HEK293 (cell line): ENCODE results near the gene B4GALT4.
"Not testable (repeated sequence)": the region's sequence is repeated elsewhere in the genome, so short reads cannot be mapped to it uniquely, and the experiment has no call there.

ENCODE experiments used
- CTCF ChIA-PET: fragments of 350-600 bp; formaldehyde crosslinking; extraction: SDS; loops from one replicate; lab custom pipeline; 2021; ENCODE audit warnings: antibody characterized with exemption; lab: Yijun Ruan, JAX
- POLR2A ChIA-PET: fragments of 300-600 bp; formaldehyde crosslinking; extraction: SDS; loops from one replicate; lab custom pipeline; 2020; ENCODE audit warnings: antibody characterized with exemption, inconsistent platforms; lab: Yijun Ruan, JAX
- H3K27ac ChIP-seq: fragments of 200-500 bp; sonication (Bioruptor generic); 2 replicates; pipeline ENCODE4 v1.5.1; 2014; ENCODE audit warnings: low read depth, low read length, control low read depth, inconsistent platforms; ENCODE audit errors: extremely low read depth
- H3K36me3 ChIP-seq, 2 experiments: fragments of 200-500 bp in 1 of 2; sonication (Bioruptor generic) in 1 of 2; 1 replicate in 1 of 2; 2 replicates in 1 of 2; pipeline ENCODE4 v1.5.1; 2014 to 2017; ENCODE audit warnings: inconsistent platforms in 2 of 2, low read length in 2 of 2; ENCODE audit not compliant: control insufficient read depth in 2 of 2, insufficient read depth in 1 of 2
- H3K4me1 ChIP-seq: fragments of 200-500 bp; sonication (Bioruptor generic); 2 replicates; pipeline ENCODE4 v1.5.1; 2014; ENCODE audit warnings: mild to moderate bottlenecking, low read length, inconsistent platforms; ENCODE audit not compliant: control insufficient read depth, insufficient read depth
- H3K4me3 ChIP-seq: 2 replicates; pipeline ENCODE4 v1.5.1; 2011; ENCODE audit warnings: low read depth, mild to moderate bottlenecking, control low read depth, low read length, moderate library complexity
- H3K9me3 ChIP-seq: fragments of 200-500 bp; sonication (Bioruptor generic); 2 replicates; pipeline ENCODE4 v1.5.1; 2014; ENCODE audit warnings: low read depth, low read length, inconsistent platforms; ENCODE audit not compliant: control insufficient read depth, insufficient read depth
- BCL11A ChIP-seq: fragments of 450-650 bp; formaldehyde crosslinking; IDR thresholded peaks from 2 replicates; pipeline ENCODE4 v1.5.1; 2016; ENCODE audit warnings: low read depth, missing biosample characterization, missing genetic modification characterization
- BCL11B ChIP-seq: fragments of 450-650 bp; formaldehyde crosslinking; IDR thresholded peaks from 2 replicates; pipeline ENCODE4 v1.5.1; 2016; ENCODE audit warnings: low read depth, missing biosample characterization, missing genetic modification characterization
- GLIS2 ChIP-seq: fragments of 450-650 bp; formaldehyde crosslinking; IDR thresholded peaks from 2 replicates; pipeline ENCODE4 v1.5.1; 2016; ENCODE audit warnings: missing biosample characterization, missing genetic modification characterization
- KLF9 ChIP-seq: fragments of 450-650 bp; formaldehyde crosslinking; IDR thresholded peaks from 2 replicates; pipeline ENCODE4 v1.5.1; 2016; ENCODE audit warnings: missing biosample characterization, missing genetic modification characterization, low read depth
- SP2 ChIP-seq: fragments of 450-650 bp; formaldehyde crosslinking; IDR thresholded peaks from 2 replicates; pipeline ENCODE4 v1.5.1; 2016; ENCODE audit warnings: missing biosample characterization, missing genetic modification characterization
- ZIC2 ChIP-seq: fragments of 450-650 bp; formaldehyde crosslinking; IDR thresholded peaks from 2 replicates; pipeline ENCODE4 v1.5.1; 2016; ENCODE audit warnings: missing biosample characterization, missing genetic modification characterization
- ZNF146 ChIP-seq: fragments of 450-650 bp; formaldehyde crosslinking; IDR thresholded peaks from 2 replicates; pipeline ENCODE4 v1.5.1; 2016; ENCODE audit warnings: missing biosample characterization, missing genetic modification characterization
- ZNF248 ChIP-seq: fragments of 450-650 bp; formaldehyde crosslinking; IDR thresholded peaks from 2 replicates; pipeline ENCODE4 v1.5.1; 2017; ENCODE audit warnings: missing biosample characterization, missing genetic modification characterization
- ZNF266 ChIP-seq: fragments of 450-650 bp; formaldehyde crosslinking; IDR thresholded peaks from 2 replicates; pipeline ENCODE4 v1.5.1; 2016; ENCODE audit warnings: missing biosample characterization, missing genetic modification characterization, low read depth
- ZNF335 ChIP-seq: fragments of 450-650 bp; formaldehyde crosslinking; conservative IDR thresholded peaks from 2 replicates; pipeline ENCODE4 v1.5.1; 2016; ENCODE audit warnings: missing biosample characterization, missing genetic modification characterization
- ZNF561 ChIP-seq: fragments of 450-650 bp; IDR thresholded peaks from 2 replicates; pipeline ENCODE4 v1.5.1; 2018; ENCODE audit warnings: missing biosample characterization, missing genetic modification characterization, borderline replicate concordance
- ZNF585B ChIP-seq: fragments of 450-650 bp; formaldehyde crosslinking; IDR thresholded peaks from 2 replicates; pipeline ENCODE4 v1.5.1; 2016; ENCODE audit warnings: missing biosample characterization, missing genetic modification characterization
- ZNF768 ChIP-seq: fragments of 450-650 bp; formaldehyde crosslinking; IDR thresholded peaks from 2 replicates; pipeline ENCODE4 v1.5.1; 2018; ENCODE audit warnings: missing biosample characterization, mild to moderate bottlenecking, missing genetic modification characterization
- ZNF777 ChIP-seq: fragments of 450-650 bp; formaldehyde crosslinking; IDR thresholded peaks from 2 replicates; pipeline ENCODE4 v1.5.1; 2017; ENCODE audit warnings: missing biosample characterization, missing genetic modification characterization, borderline replicate concordance
- ZNF792 ChIP-seq: fragments of 450-650 bp; formaldehyde crosslinking; IDR thresholded peaks from 2 replicates; pipeline ENCODE4 v1.5.1; 2016; ENCODE audit warnings: missing biosample characterization, missing genetic modification characterization
- ZSCAN30 ChIP-seq: fragments of 450-650 bp; IDR thresholded peaks from 2 replicates; pipeline ENCODE4 v1.5.1; 2018; ENCODE audit warnings: missing biosample characterization, mild to moderate bottlenecking, missing genetic modification characterization, moderate library complexity
- TF ChIP-seq, protein P1 (sequence below): fragments of 450-650 bp; formaldehyde crosslinking; IDR thresholded peaks from 2 replicates; pipeline ENCODE4 v1.5.1; 2016; ENCODE audit warnings: missing biosample characterization, missing genetic modification characterization
- TF ChIP-seq, protein P2 (sequence below): fragments of 450-650 bp; formaldehyde crosslinking; IDR thresholded peaks from 2 replicates; pipeline ENCODE4 v1.5.1; 2017; ENCODE audit warnings: missing biosample characterization, missing genetic modification characterization
- TF ChIP-seq, protein P3 (sequence below): fragments of 450-650 bp; formaldehyde crosslinking; IDR thresholded peaks from 2 replicates; pipeline ENCODE4 v1.5.1; 2016; ENCODE audit warnings: missing biosample characterization, missing genetic modification characterization
- TF ChIP-seq, protein P4 (sequence below): fragments of 450-650 bp; IDR thresholded peaks from 2 replicates; pipeline ENCODE4 v1.5.1; 2018; ENCODE audit warnings: missing biosample characterization, missing genetic modification characterization

B4GALT4 gene

DNA sequence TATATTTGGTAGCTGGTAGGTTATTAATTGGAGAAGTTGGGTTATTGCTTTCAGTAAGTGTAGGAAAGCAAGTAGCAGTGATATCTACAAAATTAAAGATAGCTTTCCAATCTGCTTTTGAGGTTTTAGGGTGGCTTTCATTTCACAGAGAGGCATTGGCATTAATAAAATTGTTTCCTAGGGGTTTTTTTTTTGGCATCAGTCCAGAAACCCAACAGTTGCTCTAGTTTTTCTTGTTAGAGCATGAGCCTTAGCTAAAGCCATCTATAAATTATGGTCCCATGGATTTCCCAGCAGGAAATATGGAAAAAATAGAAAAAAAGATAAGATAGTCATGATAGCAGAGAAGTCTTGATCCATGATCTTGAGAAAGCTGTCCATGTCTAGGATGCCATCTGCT lies 3.0 kb upstream of the B4GALT4 start (continued):
- TF ChIP-seq, protein P1, sequence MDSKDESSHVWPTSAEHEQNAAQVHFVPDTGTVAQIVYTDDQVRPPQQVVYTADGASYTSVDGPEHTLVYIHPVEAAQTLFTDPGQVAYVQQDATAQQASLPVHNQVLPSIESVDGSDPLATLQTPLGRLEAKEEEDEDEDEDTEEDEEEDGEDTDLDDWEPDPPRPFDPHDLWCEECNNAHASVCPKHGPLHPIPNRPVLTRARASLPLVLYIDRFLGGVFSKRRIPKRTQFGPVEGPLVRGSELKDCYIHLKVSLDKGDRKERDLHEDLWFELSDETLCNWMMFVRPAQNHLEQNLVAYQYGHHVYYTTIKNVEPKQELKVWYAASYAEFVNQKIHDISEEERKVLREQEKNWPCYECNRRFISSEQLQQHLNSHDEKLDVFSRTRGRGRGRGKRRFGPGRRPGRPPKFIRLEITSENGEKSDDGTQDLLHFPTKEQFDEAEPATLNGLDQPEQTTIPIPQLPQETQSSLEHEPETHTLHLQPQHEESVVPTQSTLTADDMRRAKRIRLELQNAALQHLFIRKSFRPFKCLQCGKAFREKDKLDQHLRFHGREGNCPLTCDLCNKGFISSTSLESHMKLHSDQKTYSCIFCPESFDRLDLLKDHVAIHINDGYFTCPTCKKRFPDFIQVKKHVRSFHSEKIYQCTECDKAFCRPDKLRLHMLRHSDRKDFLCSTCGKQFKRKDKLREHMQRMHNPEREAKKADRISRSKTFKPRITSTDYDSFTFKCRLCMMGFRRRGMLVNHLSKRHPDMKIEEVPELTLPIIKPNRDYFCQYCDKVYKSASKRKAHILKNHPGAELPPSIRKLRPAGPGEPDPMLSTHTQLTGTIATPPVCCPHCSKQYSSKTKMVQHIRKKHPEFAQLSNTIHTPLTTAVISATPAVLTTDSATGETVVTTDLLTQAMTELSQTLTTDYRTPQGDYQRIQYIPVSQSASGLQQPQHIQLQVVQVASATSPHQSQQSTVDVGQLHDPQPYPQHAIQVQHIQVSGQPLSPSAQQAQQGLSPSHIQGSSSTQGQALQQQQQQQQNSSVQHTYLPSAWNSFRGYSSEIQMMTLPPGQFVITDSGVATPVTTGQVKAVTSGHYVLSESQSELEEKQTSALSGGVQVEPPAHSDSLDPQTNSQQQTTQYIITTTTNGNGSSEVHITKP = no peak
- TF ChIP-seq, protein P2, sequence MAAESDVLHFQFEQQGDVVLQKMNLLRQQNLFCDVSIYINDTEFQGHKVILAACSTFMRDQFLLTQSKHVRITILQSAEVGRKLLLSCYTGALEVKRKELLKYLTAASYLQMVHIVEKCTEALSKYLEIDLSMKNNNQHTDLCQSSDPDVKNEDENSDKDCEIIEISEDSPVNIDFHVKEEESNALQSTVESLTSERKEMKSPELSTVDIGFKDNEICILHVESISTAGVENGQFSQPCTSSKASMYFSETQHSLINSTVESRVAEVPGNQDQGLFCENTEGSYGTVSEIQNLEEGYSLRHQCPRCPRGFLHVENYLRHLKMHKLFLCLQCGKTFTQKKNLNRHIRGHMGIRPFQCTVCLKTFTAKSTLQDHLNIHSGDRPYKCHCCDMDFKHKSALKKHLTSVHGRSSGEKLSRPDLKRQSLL (tag by site-specific recombination) = no peak
- TF ChIP-seq SP2 (tag by site-specific recombination) = no peak
- no peak for TF ChIP-seq ZNF792 (tag by site-specific recombination)
- no peak for TF ChIP-seq ZNF777
- no peak for TF ChIP-seq BCL11A (tag by site-specific recombination)
- TF ChIP-seq ZNF585B (tag by site-specific recombination) = no peak
- no peak for TF ChIP-seq KLF9 (tag by site-specific recombination)
- no peak for TF ChIP-seq ZNF768 (tag by site-specific recombination)
- TF ChIP-seq ZNF248 (tag by site-specific recombination) = no peak
- TF ChIP-seq GLIS2 (tag by site-specific recombination) = no peak
- no peak for TF ChIP-seq ZIC2 (tag by site-specific recombination)

DNA sequence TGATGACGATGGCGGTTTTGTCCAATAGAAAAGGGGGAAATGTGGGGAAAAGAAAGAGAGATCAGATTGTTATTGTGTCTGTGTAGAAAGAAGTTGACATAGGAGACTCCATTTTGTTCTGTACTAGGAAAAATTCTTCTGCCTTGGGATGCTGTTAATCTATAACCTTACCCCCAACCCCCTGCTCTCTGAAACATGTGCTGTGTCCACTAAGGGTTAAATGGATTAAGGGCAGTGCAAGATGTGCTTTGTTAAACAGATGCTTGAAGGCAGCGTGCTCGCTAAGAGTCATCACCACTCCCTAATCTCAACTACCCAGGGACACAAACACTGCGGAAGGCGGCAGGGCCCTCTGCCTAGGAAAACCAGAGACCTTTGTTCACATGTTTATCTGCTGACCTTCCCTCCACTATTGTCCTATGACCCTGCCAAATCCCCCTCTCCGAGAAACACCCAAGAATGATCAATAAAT lies 2.4 kb upstream of the B4GALT4 start:
- CTCF ChIA-PET, H3K9me3 ChIP-seq, H3K4me1 ChIP-seq, H3K4me3 ChIP-seq, POLR2A ChIA-PET, H3K27ac ChIP-seq, H3K36me3 ChIP-seq: not testable (repeated sequence)

DNA sequence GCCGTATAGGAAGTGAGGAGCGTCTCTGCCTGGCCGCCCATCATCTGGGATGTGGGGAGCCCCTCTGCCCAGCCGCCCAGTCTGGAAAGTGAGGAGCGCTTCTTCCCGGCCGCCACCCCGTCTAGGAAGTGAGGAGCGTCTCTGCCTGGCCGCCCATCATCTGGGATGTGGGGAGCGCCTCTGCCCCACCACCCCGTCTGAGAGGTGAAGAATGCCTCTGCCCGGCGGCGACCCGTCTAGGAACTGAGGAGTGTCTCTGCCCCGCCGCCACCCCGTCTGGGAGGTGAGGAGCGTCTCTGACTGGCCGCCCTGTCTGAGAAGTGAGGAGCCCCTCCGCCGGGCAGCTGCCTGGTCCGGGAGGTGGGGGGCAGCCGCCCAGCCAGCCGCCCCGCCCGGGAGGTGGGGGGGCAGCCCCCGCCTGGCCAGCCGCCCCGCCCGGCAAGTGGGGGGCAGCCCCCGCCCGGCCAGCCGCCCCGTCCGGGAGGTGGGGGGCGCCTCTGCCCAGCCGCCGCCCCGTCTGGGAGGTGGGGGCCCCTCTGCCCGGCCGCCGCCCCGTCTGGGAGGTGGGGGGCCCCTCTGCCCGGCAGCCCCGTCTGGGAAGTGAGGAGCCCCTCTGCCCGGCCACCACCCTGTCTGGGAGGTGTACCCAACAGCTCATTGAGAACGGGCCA lies 1.8 kb upstream of the B4GALT4 start:
- H3K9me3 ChIP-seq, H3K4me3 ChIP-seq, H3K27ac ChIP-seq, H3K36me3 ChIP-seq, POLR2A ChIA-PET, H3K4me1 ChIP-seq: not testable (repeated sequence)
- CTCF ChIA-PET = interaction anchor here (0.6 to 1.3 kb wide), 2 partner anchors 98 to 447 kb away, joined by 5 to 6 read pairs; no protein-coding TSS in a partner anchor

DNA sequence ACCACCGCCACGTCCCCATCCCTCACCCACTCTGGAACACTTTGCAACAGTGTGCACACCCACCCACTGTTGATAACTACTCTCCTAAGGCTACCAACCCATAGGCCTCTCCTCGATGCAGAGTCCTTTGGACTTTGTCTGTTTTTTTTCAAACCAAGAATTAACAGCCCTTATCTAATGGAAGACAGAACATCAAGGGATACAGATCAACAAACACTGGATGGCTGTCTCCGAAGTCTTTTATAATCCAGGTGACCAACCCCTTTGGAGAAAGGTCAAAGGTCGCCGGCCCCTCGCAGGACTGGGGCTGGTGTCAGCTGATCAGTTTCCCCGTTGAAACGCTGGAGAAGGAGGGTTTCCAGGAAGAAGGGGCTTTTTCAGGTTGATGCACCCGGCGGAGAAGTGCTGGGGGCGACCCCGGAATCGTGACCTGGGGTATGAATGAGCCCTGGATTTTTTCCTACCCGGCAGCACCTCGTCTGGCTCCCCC lies 532 bp downstream of the B4GALT4 start:
- Histone ChIP-seq H3K27ac (peak overlapping the region; percentile 61), H3K4me1 (no peaks in the 10 kb centered on the region), H3K36me3 (peaks cover 4 to 19% of the 10 kb centered on the region in 2 experiments; a peak in 1 of 3 replicates), H3K4me3 (peak overlapping the region; percentile 76), H3K9me3 (no peaks in the 10 kb centered on the region)
- CTCF ChIA-PET = no interaction called here
- POLR2A ChIA-PET = interaction anchor here (0.9 to 1.6 kb wide), 8 partner anchors 9 to 224 kb away, joined by 3 to 6 read pairs (median 4); partner anchors contain the start of genes ARHGAP31, IGSF11 and TMEM39A
- no peak for TF ChIP-seq ZSCAN30 (tag by site-specific recombination)
- TF ChIP-seq, protein P3, sequence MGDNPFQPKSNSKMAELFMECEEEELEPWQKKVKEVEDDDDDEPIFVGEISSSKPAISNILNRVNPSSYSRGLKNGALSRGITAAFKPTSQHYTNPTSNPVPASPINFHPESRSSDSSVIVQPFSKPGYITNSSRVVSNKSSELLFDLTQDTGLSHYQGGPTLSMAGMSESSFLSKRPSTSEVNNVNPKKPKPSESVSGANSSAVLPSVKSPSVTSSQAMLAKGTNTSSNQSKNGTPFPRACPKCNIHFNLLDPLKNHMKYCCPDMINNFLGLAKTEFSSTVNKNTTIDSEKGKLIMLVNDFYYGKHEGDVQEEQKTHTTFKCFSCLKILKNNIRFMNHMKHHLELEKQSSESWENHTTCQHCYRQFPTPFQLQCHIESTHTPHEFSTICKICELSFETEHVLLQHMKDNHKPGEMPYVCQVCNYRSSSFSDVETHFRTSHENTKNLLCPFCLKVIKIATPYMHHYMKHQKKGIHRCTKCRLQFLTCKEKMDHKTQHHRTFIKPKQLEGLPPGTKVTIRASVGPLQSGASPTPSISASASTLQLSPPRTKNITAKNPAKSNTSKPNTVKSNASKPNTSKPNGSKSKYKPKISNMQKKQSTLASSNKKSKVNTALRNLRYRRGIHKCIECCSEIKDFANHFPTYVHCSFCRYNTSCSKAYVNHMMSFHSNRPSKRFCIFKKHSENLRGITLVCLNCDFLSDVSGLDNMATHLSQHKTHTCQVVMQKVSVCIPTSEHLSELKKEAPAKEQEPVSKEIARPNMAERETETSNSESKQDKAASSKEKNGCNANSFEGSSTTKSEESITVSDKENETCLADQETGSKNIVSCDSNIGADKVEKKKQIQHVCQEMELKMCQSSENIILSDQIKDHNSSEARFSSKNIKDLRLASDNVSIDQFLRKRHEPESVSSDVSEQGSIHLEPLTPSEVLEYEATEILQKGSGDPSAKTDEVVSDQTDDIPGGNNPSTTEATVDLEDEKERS (tag by site-specific recombination) = no peak
- TF ChIP-seq, protein P4, sequence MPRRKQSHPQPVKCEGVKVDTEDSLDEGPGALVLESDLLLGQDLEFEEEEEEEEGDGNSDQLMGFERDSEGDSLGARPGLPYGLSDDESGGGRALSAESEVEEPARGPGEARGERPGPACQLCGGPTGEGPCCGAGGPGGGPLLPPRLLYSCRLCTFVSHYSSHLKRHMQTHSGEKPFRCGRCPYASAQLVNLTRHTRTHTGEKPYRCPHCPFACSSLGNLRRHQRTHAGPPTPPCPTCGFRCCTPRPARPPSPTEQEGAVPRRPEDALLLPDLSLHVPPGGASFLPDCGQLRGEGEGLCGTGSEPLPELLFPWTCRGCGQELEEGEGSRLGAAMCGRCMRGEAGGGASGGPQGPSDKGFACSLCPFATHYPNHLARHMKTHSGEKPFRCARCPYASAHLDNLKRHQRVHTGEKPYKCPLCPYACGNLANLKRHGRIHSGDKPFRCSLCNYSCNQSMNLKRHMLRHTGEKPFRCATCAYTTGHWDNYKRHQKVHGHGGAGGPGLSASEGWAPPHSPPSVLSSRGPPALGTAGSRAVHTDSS (tag by site-specific recombination) = no peak
- TF ChIP-seq ZNF266 (tag by site-specific recombination) = no peak
- no peak for TF ChIP-seq ZNF146
- no peak for TF ChIP-seq ZNF561 (tag by site-specific recombination)
- peak; percentile 81 for TF ChIP-seq BCL11B (tag by site-specific recombination)
- TF ChIP-seq ZNF335 (tag by site-specific recombination) = peak; percentile 52; the same call in 1 of the 2 replicates
